T-helper 1 cell treated with Interleukin-12 subunit alpha and Interleukin-12 subunit beta and Interleukin-4 antibody, amounts not matched to agents 30 μg/mL and 1 μg/mL, for 36 hours (primary cell): ENCODE results near the gene ENPP7.
A peak's percentile ranks its signal among the peaks of the same experiment; 100 is the strongest.

Source experiments
- H3K27ac Mint-ChIP-seq: one replicate; pipeline ENCODE4 v1.8.0; 2021; ENCODE audit warnings: mild to moderate bottlenecking, mixed read lengths
- H3K27me3 Mint-ChIP-seq: one replicate; pipeline ENCODE4 v1.8.0; 2021; ENCODE audit warnings: low read depth, mixed read lengths
- H3K36me3 Mint-ChIP-seq: one replicate; pipeline ENCODE4 v1.8.0; 2021; ENCODE audit warnings: low read depth, mixed read lengths
- H3K4me1 Mint-ChIP-seq: one replicate; pipeline ENCODE4 v1.8.0; 2021; ENCODE audit warnings: low read depth, mixed read lengths
- H3K4me3 Mint-ChIP-seq: one replicate; pipeline ENCODE4 v1.8.0; 2021; ENCODE audit warnings: mild to moderate bottlenecking, moderate library complexity, mixed read lengths
- H3K9me3 Mint-ChIP-seq: one replicate; pipeline ENCODE4 v1.8.0; 2021; ENCODE audit warnings: mixed read lengths

ENPP7 gene

GRCh38 chr17:79779661-79780365 lies 49.1 kb downstream of the ENPP7 start:
- H3K36me3 Mint-ChIP-seq = no peaks in the 10 kb centered on the region
- peaks cover 60% of the 10 kb centered on the region for H3K27me3 Mint-ChIP-seq
- H3K27ac Mint-ChIP-seq = peak overlapping the region; percentile 15
- peak overlapping the region; percentile 28 for H3K4me3 Mint-ChIP-seq
- H3K9me3 Mint-ChIP-seq = no peaks in the 10 kb centered on the region
- peaks cover 16% of the 10 kb centered on the region for H3K4me1 Mint-ChIP-seq

- Mint-ChIP-seq H3K4me1 (peaks cover 16% of the 10 kb centered on the region), H3K27me3 (peaks cover 46% of the 10 kb centered on the region), H3K4me3 (no peak overlapping the region)
These were observed 50.4 kb downstream of the ENPP7 start for GRCh38 chr17:79781012-79781650.

GRCh38 chr17:79781736-79782575 lies 51.2 kb downstream of the ENPP7 start:
- Mint-ChIP-seq H3K36me3 (no peaks in the 10 kb centered on the region), H3K4me3 (no peak overlapping the region), H3K27ac (no peak overlapping the region), H3K9me3 (no peaks in the 10 kb centered on the region), H3K27me3 (peaks cover 46% of the 10 kb centered on the region), H3K4me1 (peaks cover 10% of the 10 kb centered on the region)

More at GRCh38 chr17:79781012-79781650, 50.4 kb downstream of the ENPP7 start:
- H3K36me3 Mint-ChIP-seq = no peaks in the 10 kb centered on the region
- no peaks in the 10 kb centered on the region for H3K9me3 Mint-ChIP-seq
- H3K27ac Mint-ChIP-seq = no peak overlapping the region

- peaks cover 6% of the 10 kb centered on the region for H3K4me1 Mint-ChIP-seq
- no peak overlapping the region for H3K4me3 Mint-ChIP-seq
- no peaks in the 10 kb centered on the region for H3K9me3 Mint-ChIP-seq
- peaks cover 54% of the 10 kb centered on the region for H3K27me3 Mint-ChIP-seq
- H3K36me3 Mint-ChIP-seq = no peaks in the 10 kb centered on the region
- H3K27ac Mint-ChIP-seq = no peak overlapping the region
These were observed 53.1 kb downstream of the ENPP7 start for GRCh38 chr17:79783891-79784290.

GRCh38 chr17:79784353-79785016 lies 53.7 kb downstream of the ENPP7 start:
- no peaks in the 10 kb centered on the region for H3K9me3 Mint-ChIP-seq
- no peaks in the 10 kb centered on the region for H3K36me3 Mint-ChIP-seq
- H3K27me3 Mint-ChIP-seq = peaks cover 52% of the 10 kb centered on the region
- H3K4me1 Mint-ChIP-seq = peaks cover 4% of the 10 kb centered on the region
- H3K27ac Mint-ChIP-seq = no peak overlapping the region
- no peak overlapping the region for H3K4me3 Mint-ChIP-seq

- Mint-ChIP-seq H3K27ac (no peak overlapping the region), H3K36me3 (no peaks in the 10 kb centered on the region), H3K4me1 (peaks cover 4% of the 10 kb centered on the region), H3K4me3 (no peak overlapping the region), H3K9me3 (no peaks in the 10 kb centered on the region), H3K27me3 (peaks cover 47% of the 10 kb centered on the region)
These were observed 54.5 kb downstream of the ENPP7 start for GRCh38 chr17:79785017-79785899.

- H3K9me3 Mint-ChIP-seq = no peaks in the 10 kb centered on the region
- peaks cover 44% of the 10 kb centered on the region for H3K27me3 Mint-ChIP-seq
- no peaks in the 10 kb centered on the region for H3K36me3 Mint-ChIP-seq
- no peak overlapping the region for H3K4me3 Mint-ChIP-seq
- peaks cover 2% of the 10 kb centered on the region for H3K4me1 Mint-ChIP-seq
- no peak overlapping the region for H3K27ac Mint-ChIP-seq
These were observed 55.4 kb downstream of the ENPP7 start for GRCh38 chr17:79785900-79786810.

GRCh38 chr17:79786930-79787643 lies 56.3 kb downstream of the ENPP7 start:
- no peak overlapping the region for H3K4me3 Mint-ChIP-seq
- H3K9me3 Mint-ChIP-seq = no peaks in the 10 kb centered on the region
- H3K4me1 Mint-ChIP-seq = no peaks in the 10 kb centered on the region
- H3K27ac Mint-ChIP-seq = no peak overlapping the region
- H3K27me3 Mint-ChIP-seq = peaks cover 47% of the 10 kb centered on the region
- H3K36me3 Mint-ChIP-seq = no peaks in the 10 kb centered on the region

- no peaks in the 10 kb centered on the region for H3K36me3 Mint-ChIP-seq
- H3K4me1 Mint-ChIP-seq = no peaks in the 10 kb centered on the region
- H3K27ac Mint-ChIP-seq = no peak overlapping the region
- peaks cover 53% of the 10 kb centered on the region for H3K27me3 Mint-ChIP-seq
- H3K9me3 Mint-ChIP-seq = no peaks in the 10 kb centered on the region
- H3K4me3 Mint-ChIP-seq = no peak overlapping the region
These were observed 57.7 kb downstream of the ENPP7 start for GRCh38 chr17:79788455-79788854.

- no peaks in the 10 kb centered on the region for H3K4me1 Mint-ChIP-seq
- H3K27me3 Mint-ChIP-seq = peaks cover 57% of the 10 kb centered on the region
- no peaks in the 10 kb centered on the region for H3K9me3 Mint-ChIP-seq
- no peak overlapping the region for H3K4me3 Mint-ChIP-seq
- peaks cover 3% of the 10 kb centered on the region for H3K36me3 Mint-ChIP-seq
- no peak overlapping the region for H3K27ac Mint-ChIP-seq
These were observed 58.5 kb downstream of the ENPP7 start for GRCh38 chr17:79788989-79789942.

- Mint-ChIP-seq H3K4me3 (no peak overlapping the region), H3K27me3 (peaks cover 57% of the 10 kb centered on the region), H3K4me1 (no peaks in the 10 kb centered on the region), H3K9me3 (no peaks in the 10 kb centered on the region), H3K27ac (no peak overlapping the region), H3K36me3 (peaks cover 3% of the 10 kb centered on the region)
These were observed 59.4 kb downstream of the ENPP7 start for GRCh38 chr17:79789943-79790804.
